Superior temporal gyrus (tissue), 1 donor: Measurements from ENCODE around the gene HADHA.
"Not testable (repeated sequence)": the region's sequence is repeated elsewhere in the genome, so short reads cannot be mapped to it uniquely, and the experiment has no call there.

Source experiments
- DNase-seq: peaks from one replicate; pipeline ENCODE4 v3.0.0-alpha.2; 2016; ENCODE audit errors: extremely low spot score

The HADHA gene

GRCh38 chr2:26173776-26174482, 70.5 kb downstream of the HADHA start:
- DNase-seq = no peak

GRCh38 chr2:26172871-26173775, 71.3 kb downstream of the HADHA start, which contains the start of gene GAREM2:
GAREM2 (plus strand) TSS chr2:26173088; CDS start chr2:26173221, 133 bp downstream.
- no peak for DNase-seq

GRCh38 chr2:26172189-26172870, 72.1 kb downstream of the HADHA start:
- DNase-seq = no peak

- DNase-seq = no peak
Observed at GRCh38 chr2:26170795-26171194, 73.6 kb downstream of the HADHA start.

GRCh38 chr2:26169681-26170414, 74.6 kb downstream of the HADHA start:
- DNase-seq = no peak

GRCh38 chr2:26169226-26169625, 75.2 kb downstream of the HADHA start:
- DNase-seq = no peak

- DNase-seq = no peak
Observed at GRCh38 chr2:26168785-26169184, 75.6 kb downstream of the HADHA start.

GRCh38 chr2:26166541-26166940, 77.9 kb downstream of the HADHA start:
- DNase-seq = not testable (repeated sequence)

GRCh38 chr2:26165403-26165802, 79.0 kb downstream of the HADHA start:
- no peak for DNase-seq

GRCh38 chr2:26164641-26165211, 79.7 kb downstream of the HADHA start:
- no peak for DNase-seq

- DNase-seq = peak; percentile 80
Observed at GRCh38 chr2:26164231-26164630, 80.2 kb downstream of the HADHA start.

- no peak for DNase-seq
Observed at GRCh38 chr2:26162963-26163362, 81.5 kb downstream of the HADHA start.

GRCh38 chr2:26161926-26162325, 82.5 kb downstream of the HADHA start:
- DNase-seq = no peak

GRCh38 chr2:26157580-26157979, 86.9 kb downstream of the HADHA start:
- no peak for DNase-seq

GRCh38 chr2:26150243-26150642, 94.2 kb downstream of the HADHA start:
- DNase-seq = no peak

- DNase-seq = no peak
Observed at GRCh38 chr2:26148501-26148900, 95.9 kb downstream of the HADHA start.

- peak; percentile 93 for DNase-seq
Observed at GRCh38 chr2:26144953-26145680, 99.3 kb downstream of the HADHA start.

- no peak for DNase-seq
Observed at GRCh38 chr2:26144031-26144430, 100.4 kb downstream of the HADHA start.

- no peak for DNase-seq
Observed at GRCh38 chr2:26141145-26141769, 103.2 kb downstream of the HADHA start.
